Tibial artery (tissue), 4 donors: ENCODE results near the gene ARMS2.

ENCODE experiments used
- DNase-seq, 2 donors: peaks; one replicate each; pipeline ENCODE4 v3.0.0-alpha.2; 2019
- H3K27ac ChIP-seq, 2 donors: fragments of 200-600 bp; sonication (generic) in 1 of 2; 1 replicate in 1 of 2; 2 replicates in 1 of 2; pipeline ENCODE4 v1.5.1; 2018 to 2019; ENCODE audit warnings: mild to moderate bottlenecking in 1 of 2
- H3K27me3 ChIP-seq, 2 donors: fragments of 200-600 bp; sonication (generic) in 1 of 2; one replicate each; pipeline versions ENCODE4 v1.5.1 to v1.6.0; 2016 to 2019
- H3K36me3 ChIP-seq, 3 donors: fragments of 200-600 bp; sonication (generic) in 2 of 3; one replicate each; pipeline ENCODE4 v1.5.1; 2016 to 2019; ENCODE audit warnings: mild to moderate bottlenecking in 2 of 3
- H3K4me1 ChIP-seq, 4 donors: fragments of 200-600 bp; sonication (generic) in 2 of 4; 1 replicate in 3 of 4; 2 replicates in 1 of 4; pipeline ENCODE4 v1.5.1; 2016 to 2019
- H3K4me3 ChIP-seq, 2 donors: fragments of 200-600 bp; sonication (generic) in 1 of 2; 1 replicate in 1 of 2; 2 replicates in 1 of 2; pipeline ENCODE4 v1.5.1; 2018 to 2019; ENCODE audit warnings: mild to moderate bottlenecking in 2 of 2
- H3K9me3 ChIP-seq, 3 donors: fragments of 200-600 bp; sonication (generic) in 1 of 3; one replicate each; pipeline ENCODE4 v1.5.1; 2016 to 2019
- CTCF ChIP-seq, 2 experiments: fragments of 200-600 bp in 1 of 2; fragments of 450-650 bp in 1 of 2; IDR thresholded peaks; one replicate each; pipeline ENCODE4 v1.5.1; 2017 to 2019; ENCODE audit warnings: antibody characterized with exemption in 2 of 2, mild to moderate bottlenecking in 1 of 2, moderate library complexity in 1 of 2
- intact Hi-C: fragments of 100-400 bp; cut with DNase I; formaldehyde crosslinking; loops from one replicate; pipeline ENCODE4 v1.15.0; 2023; ENCODE audit warnings: low total_unique reads

ARMS2 gene

GRCh38 chr10:122445469-122445868 is 9.0 kb upstream of the ARMS2 start:
- H3K36me3 ChIP-seq = no peaks in the 10 kb centered on the region
- no peak for TF ChIP-seq CTCF (IDR thresholded peaks at IDR 0.05)
- no peak overlapping the region for H3K4me3 ChIP-seq
- H3K27me3 ChIP-seq = no peaks in the 10 kb centered on the region
- peaks cover 0 to 16% (median 3%) of the 10 kb centered on the region in 4 donors for H3K4me1 ChIP-seq
- H3K9me3 ChIP-seq = no peaks in the 10 kb centered on the region
- no peak for DNase-seq
- no peak overlapping the region for H3K27ac ChIP-seq
- intact Hi-C loops = no loop called here

GRCh38 chr10:122445904-122446303 is 8.5 kb upstream of the ARMS2 start:
- intact Hi-C loops = no loop called here

GRCh38 chr10:122446668-122447423 is 7.6 kb upstream of the ARMS2 start:
- H3K9me3 ChIP-seq = no peaks in the 10 kb centered on the region
- no peak for DNase-seq
- intact Hi-C loops = no loop called here
- no peak overlapping the region for H3K27ac ChIP-seq
- H3K4me3 ChIP-seq = no peak overlapping the region
- no peaks in the 10 kb centered on the region for H3K36me3 ChIP-seq
- H3K4me1 ChIP-seq = peaks cover 0 to 24% (median 3%) of the 10 kb centered on the region in 4 donors
- no peaks in the 10 kb centered on the region for H3K27me3 ChIP-seq
- no peak for TF ChIP-seq CTCF (IDR thresholded peaks at IDR 0.05)

More at GRCh38 chr10:122445904-122446303, 8.5 kb upstream of the ARMS2 start:
- no peak for TF ChIP-seq CTCF (IDR thresholded peaks at IDR 0.05)
- Histone ChIP-seq H3K4me3 (no peak overlapping the region), H3K36me3 (no peaks in the 10 kb centered on the region), H3K4me1 (peaks cover 0 to 20% (median 3%) of the 10 kb centered on the region in 4 donors), H3K9me3 (no peaks in the 10 kb centered on the region), H3K27ac (no peak overlapping the region), H3K27me3 (no peaks in the 10 kb centered on the region)
- DNase-seq = no peak

DNA sequence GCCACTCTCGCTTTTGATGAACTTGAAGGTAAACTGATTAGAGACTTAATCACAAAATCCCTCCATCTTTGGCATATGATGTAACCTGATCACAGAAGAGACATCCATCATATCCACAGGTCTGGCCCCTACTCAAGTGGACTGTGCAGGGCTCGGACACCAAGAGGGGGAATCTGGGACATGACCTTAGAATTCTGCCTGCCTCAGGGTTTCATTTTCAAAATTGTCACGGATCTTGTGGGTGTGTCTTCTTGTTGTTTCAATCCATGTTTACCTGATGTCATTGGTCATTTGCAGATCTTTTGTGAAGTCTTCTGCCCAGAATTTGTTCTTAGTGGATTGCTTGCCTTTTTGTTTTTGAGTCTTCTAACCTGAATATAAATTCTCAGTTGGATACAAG is 5.9 kb upstream of the ARMS2 start:
- H3K9me3 ChIP-seq = no peaks in the 10 kb centered on the region
- H3K27me3 ChIP-seq = no peaks in the 10 kb centered on the region
- H3K4me3 ChIP-seq = no peak overlapping the region
- H3K27ac ChIP-seq = no peak overlapping the region
- no peak for DNase-seq
- intact Hi-C loops = no loop called here
- no peak for TF ChIP-seq CTCF (IDR thresholded peaks at IDR 0.05)
- no peaks in the 10 kb centered on the region for H3K36me3 ChIP-seq
- H3K4me1 ChIP-seq = peaks cover 0 to 24% (median 3%) of the 10 kb centered on the region in 4 donors

- H3K36me3 ChIP-seq = no peaks in the 10 kb centered on the region
- H3K9me3 ChIP-seq = no peaks in the 10 kb centered on the region
- H3K27me3 ChIP-seq = no peaks in the 10 kb centered on the region
- no peak for TF ChIP-seq CTCF (IDR thresholded peaks at IDR 0.05)
- no peak overlapping the region for H3K27ac ChIP-seq
- peaks cover 0 to 24% (median 3%) of the 10 kb centered on the region in 4 donors for H3K4me1 ChIP-seq
- H3K4me3 ChIP-seq = no peak overlapping the region
- no peak for DNase-seq
- intact Hi-C loops = no loop called here
Observed at GRCh38 chr10:122449153-122449552, 5.3 kb upstream of the ARMS2 start.
